Measurements from ENCODE around the gene LRIG2. TPM values are rescaled to one million over a fixed set of nuclear protein-coding genes. Genes with fewer than 3 reads are reported as not detected.

The LRIG2 gene
- total and polyA plus RNA-seq, 4 donors: 1.3 to 11.9 (median 6.0) TPM

DNA sequence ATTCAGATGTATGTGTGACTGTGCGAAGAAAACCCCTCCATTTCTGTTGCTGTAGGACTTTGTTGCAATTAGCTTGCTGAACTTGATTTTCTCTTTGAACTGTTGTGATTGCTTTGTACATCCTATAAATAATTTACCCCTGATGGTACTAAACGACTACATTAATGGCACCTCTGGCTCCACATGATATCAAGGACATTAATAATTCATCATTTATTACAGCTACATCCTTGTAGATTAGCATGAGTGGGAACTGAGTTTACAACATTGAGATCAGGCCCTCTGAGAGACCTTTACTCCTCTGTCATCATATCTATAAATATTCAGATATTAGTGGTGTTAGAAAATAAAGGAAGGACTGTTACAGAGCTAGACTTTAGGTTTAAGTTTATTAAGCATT is 13.5 kb downstream of the LRIG2 start:
- no peak overlapping the region for H3K4me3 ChIP-seq (ENCODE audit: low read depth in 1 of 3, low read length in 3 of 3)
- H3K36me3 ChIP-seq (ENCODE audit: control insufficient read depth in 4 of 4, insufficient read depth in 3 of 4, low read depth in 1 of 4, low read length in 3 of 4): peaks cover 0 to 3% (median 1%) of the 10 kb centered on the region in 4 donors
- H3K4me1 ChIP-seq (ENCODE audit: control insufficient read depth in 4 of 4, insufficient read depth in 4 of 4, low read length in 3 of 4): no peaks in the 10 kb centered on the region
- H3K9me3 ChIP-seq (ENCODE audit: control insufficient read depth in 4 of 4, low read length in 3 of 4): no peaks in the 10 kb centered on the region
- H3K27me3 ChIP-seq (ENCODE audit: control insufficient read depth in 4 of 4, insufficient read depth in 4 of 4, low read length in 3 of 4): no peaks in the 10 kb centered on the region
- H3K27ac ChIP-seq (ENCODE audit: low read depth in 1 of 2, low read length in 2 of 2): no peak overlapping the region
- WGBS: 88% methylated on average over 2 of the region's 2 CpGs
- DNase-seq (ENCODE audit: low spot score): no peak
- TF ChIP-seq HNF4G (IDR thresholded peaks at IDR 0.05) (no peak), FOXA1 (IDR thresholded peaks at IDR 0.05) (no peak), JUND (IDR thresholded peaks at IDR 0.05) (no peak), TAF1 (conservative IDR thresholded peaks at IDR 0.05) (no peak), GABPA (IDR thresholded peaks at IDR 0.05 in 1 of 2, conservative IDR thresholded peaks at IDR 0.05 in 1 of 2) (no peak), NR2F2 (IDR thresholded peaks at IDR 0.05) (no peak), EGR1 (IDR thresholded peaks at IDR 0.05; ENCODE audit: low read depth in 2 of 2) (no peak), FOXA2 (IDR thresholded peaks at IDR 0.05) (no peak), YY1 (IDR thresholded peaks at IDR 0.05) (no peak), SP1 (IDR thresholded peaks at IDR 0.05) (no peak)
- TF ChIP-seq, protein P1, sequence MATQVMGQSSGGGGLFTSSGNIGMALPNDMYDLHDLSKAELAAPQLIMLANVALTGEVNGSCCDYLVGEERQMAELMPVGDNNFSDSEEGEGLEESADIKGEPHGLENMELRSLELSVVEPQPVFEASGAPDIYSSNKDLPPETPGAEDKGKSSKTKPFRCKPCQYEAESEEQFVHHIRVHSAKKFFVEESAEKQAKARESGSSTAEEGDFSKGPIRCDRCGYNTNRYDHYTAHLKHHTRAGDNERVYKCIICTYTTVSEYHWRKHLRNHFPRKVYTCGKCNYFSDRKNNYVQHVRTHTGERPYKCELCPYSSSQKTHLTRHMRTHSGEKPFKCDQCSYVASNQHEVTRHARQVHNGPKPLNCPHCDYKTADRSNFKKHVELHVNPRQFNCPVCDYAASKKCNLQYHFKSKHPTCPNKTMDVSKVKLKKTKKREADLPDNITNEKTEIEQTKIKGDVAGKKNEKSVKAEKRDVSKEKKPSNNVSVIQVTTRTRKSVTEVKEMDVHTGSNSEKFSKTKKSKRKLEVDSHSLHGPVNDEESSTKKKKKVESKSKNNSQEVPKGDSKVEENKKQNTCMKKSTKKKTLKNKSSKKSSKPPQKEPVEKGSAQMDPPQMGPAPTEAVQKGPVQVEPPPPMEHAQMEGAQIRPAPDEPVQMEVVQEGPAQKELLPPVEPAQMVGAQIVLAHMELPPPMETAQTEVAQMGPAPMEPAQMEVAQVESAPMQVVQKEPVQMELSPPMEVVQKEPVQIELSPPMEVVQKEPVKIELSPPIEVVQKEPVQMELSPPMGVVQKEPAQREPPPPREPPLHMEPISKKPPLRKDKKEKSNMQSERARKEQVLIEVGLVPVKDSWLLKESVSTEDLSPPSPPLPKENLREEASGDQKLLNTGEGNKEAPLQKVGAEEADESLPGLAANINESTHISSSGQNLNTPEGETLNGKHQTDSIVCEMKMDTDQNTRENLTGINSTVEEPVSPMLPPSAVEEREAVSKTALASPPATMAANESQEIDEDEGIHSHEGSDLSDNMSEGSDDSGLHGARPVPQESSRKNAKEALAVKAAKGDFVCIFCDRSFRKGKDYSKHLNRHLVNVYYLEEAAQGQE (IDR thresholded peaks at IDR 0.05): no peak
- no peak overlapping the region for H3K9ac ChIP-seq (ENCODE audit: low read depth in 1 of 2, low read length in 2 of 2)

DNA sequence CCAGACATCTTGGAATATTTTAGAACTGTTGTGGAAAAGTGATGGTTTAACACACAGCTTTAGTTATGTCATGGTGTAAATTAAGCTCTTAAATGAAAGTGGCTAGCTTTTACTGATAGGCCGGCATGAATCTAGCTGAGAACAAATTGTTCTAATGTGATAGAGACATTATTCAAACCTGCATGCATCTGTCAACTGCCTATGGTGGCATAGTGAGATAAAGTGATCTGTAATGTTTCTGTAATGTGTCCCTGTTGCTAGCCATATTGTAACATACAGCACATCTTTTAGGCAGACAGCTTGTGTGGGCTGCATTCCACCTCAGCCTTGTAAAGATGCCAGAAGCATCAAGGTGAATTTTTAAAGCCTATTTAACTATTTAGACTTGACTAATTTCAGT is 16.0 kb downstream of the LRIG2 start:
- no peaks in the 10 kb centered on the region for H3K27me3 ChIP-seq (ENCODE audit: control insufficient read depth in 4 of 4, insufficient read depth in 4 of 4, low read length in 3 of 4)
- WGBS: 96% methylated on average over 1 of the region's 1 CpG
- peaks cover 2 to 3% (median 3%) of the 10 kb centered on the region in 4 donors for H3K36me3 ChIP-seq (ENCODE audit: control insufficient read depth in 4 of 4, insufficient read depth in 3 of 4, low read depth in 1 of 4, low read length in 3 of 4)
- DNase-seq (ENCODE audit: low spot score): no peak
- peaks cover 0 to 5% (median under 1%) of the 10 kb centered on the region in 4 donors for H3K4me1 ChIP-seq (ENCODE audit: control insufficient read depth in 4 of 4, insufficient read depth in 4 of 4, low read length in 3 of 4)
- H3K27ac ChIP-seq (ENCODE audit: low read depth in 1 of 2, low read length in 2 of 2): no peak overlapping the region
- TF ChIP-seq RXRA (IDR thresholded peaks at IDR 0.05): no peak
- no peak for TF ChIP-seq HNF4G (IDR thresholded peaks at IDR 0.05)
- TF ChIP-seq FOXA1 (IDR thresholded peaks at IDR 0.05): no peak
- TF ChIP-seq TAF1 (conservative IDR thresholded peaks at IDR 0.05): no peak
- no peak for TF ChIP-seq HNF4A (conservative IDR thresholded peaks at IDR 0.05)
- TF ChIP-seq, protein P2, sequence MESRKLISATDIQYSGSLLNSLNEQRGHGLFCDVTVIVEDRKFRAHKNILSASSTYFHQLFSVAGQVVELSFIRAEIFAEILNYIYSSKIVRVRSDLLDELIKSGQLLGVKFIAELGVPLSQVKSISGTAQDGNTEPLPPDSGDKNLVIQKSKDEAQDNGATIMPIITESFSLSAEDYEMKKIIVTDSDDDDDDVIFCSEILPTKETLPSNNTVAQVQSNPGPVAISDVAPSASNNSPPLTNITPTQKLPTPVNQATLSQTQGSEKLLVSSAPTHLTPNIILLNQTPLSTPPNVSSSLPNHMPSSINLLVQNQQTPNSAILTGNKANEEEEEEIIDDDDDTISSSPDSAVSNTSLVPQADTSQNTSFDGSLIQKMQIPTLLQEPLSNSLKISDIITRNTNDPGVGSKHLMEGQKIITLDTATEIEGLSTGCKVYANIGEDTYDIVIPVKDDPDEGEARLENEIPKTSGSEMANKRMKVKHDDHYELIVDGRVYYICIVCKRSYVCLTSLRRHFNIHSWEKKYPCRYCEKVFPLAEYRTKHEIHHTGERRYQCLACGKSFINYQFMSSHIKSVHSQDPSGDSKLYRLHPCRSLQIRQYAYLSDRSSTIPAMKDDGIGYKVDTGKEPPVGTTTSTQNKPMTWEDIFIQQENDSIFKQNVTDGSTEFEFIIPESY (IDR thresholded peaks at IDR 0.05): no peak
- TF ChIP-seq GABPA (IDR thresholded peaks at IDR 0.05 in 1 of 2, conservative IDR thresholded peaks at IDR 0.05 in 1 of 2): no peak
- TF ChIP-seq, protein P3, sequence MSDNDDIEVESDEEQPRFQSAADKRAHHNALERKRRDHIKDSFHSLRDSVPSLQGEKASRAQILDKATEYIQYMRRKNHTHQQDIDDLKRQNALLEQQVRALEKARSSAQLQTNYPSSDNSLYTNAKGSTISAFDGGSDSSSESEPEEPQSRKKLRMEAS (IDR thresholded peaks at IDR 0.05): no peak
- TF ChIP-seq SP1 (IDR thresholded peaks at IDR 0.05): no peak
- TF ChIP-seq, protein P4, sequence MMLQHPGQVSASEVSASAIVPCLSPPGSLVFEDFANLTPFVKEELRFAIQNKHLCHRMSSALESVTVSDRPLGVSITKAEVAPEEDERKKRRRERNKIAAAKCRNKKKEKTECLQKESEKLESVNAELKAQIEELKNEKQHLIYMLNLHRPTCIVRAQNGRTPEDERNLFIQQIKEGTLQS (IDR thresholded peaks at IDR 0.05): no peak
- TF ChIP-seq YY1 (IDR thresholded peaks at IDR 0.05): no peak
- no peak for TF ChIP-seq NR2F2 (IDR thresholded peaks at IDR 0.05)
- TF ChIP-seq EGR1 (IDR thresholded peaks at IDR 0.05; ENCODE audit: low read depth in 2 of 2): no peak
- TF ChIP-seq, protein P5, sequence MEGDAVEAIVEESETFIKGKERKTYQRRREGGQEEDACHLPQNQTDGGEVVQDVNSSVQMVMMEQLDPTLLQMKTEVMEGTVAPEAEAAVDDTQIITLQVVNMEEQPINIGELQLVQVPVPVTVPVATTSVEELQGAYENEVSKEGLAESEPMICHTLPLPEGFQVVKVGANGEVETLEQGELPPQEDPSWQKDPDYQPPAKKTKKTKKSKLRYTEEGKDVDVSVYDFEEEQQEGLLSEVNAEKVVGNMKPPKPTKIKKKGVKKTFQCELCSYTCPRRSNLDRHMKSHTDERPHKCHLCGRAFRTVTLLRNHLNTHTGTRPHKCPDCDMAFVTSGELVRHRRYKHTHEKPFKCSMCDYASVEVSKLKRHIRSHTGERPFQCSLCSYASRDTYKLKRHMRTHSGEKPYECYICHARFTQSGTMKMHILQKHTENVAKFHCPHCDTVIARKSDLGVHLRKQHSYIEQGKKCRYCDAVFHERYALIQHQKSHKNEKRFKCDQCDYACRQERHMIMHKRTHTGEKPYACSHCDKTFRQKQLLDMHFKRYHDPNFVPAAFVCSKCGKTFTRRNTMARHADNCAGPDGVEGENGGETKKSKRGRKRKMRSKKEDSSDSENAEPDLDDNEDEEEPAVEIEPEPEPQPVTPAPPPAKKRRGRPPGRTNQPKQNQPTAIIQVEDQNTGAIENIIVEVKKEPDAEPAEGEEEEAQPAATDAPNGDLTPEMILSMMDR (IDR thresholded peaks at IDR 0.05; ENCODE audit: low read depth, low read length, missing input control): no peak
- no peak for TF ChIP-seq FOXA2 (IDR thresholded peaks at IDR 0.05)
- no peak for TF ChIP-seq JUND (IDR thresholded peaks at IDR 0.05)
- no peak for TF ChIP-seq RAD21 (IDR thresholded peaks at IDR 0.05)
- TF ChIP-seq, protein P1 (IDR thresholded peaks at IDR 0.05): no peak
- H3K4me3 ChIP-seq (ENCODE audit: low read depth in 1 of 3, low read length in 3 of 3): no peak overlapping the region
- no peak overlapping the region for H3K9ac ChIP-seq (ENCODE audit: low read depth in 1 of 2, low read length in 2 of 2)
- no peaks in the 10 kb centered on the region for H3K9me3 ChIP-seq (ENCODE audit: control insufficient read depth in 4 of 4, low read length in 3 of 4)
